ENCODE data around the gene CFAP77.

- no peak for TF ChIP-seq CTCF (IDR thresholded peaks at IDR 0.05; ENCODE audit: insufficient read depth, low read depth, low read length)
- no peak for TF ChIP-seq EZH2 (IDR thresholded peaks at IDR 0.05; ENCODE audit: insufficient read depth, low read length)
Measured at GRCh38 chr9:132609184-132609583, 199.2 kb downstream of the CFAP77 start.
